ENCODE measurements around the gene DOCK8. TPM values are rescaled to one million over a fixed set of nuclear protein-coding genes. Genes with fewer than 3 reads are reported as not detected.

Gene DOCK8
- total RNA-seq, 2 experiments from 2014 or later = 59.0 to 145 TPM

- POLR2A ChIA-PET = interaction anchor here (0.6 to 0.7 kb wide), 2 partner anchors 11 to 828 kb away, joined by 4 to 5 read pairs; no protein-coding TSS in a partner anchor
- intact Hi-C loops (cut with micrococcal nuclease; ENCODE audit: unreplicated experiment) = no loop called here
- CTCF ChIA-PET (ENCODE audit: unreplicated experiment) = no interaction called here
Observed at GRCh38 chr9:248278-248961, 33.8 kb downstream of the DOCK8 start.

GRCh38 chr9:249025-249424 lies 34.4 kb downstream of the DOCK8 start:
- intact Hi-C loops (cut with micrococcal nuclease; ENCODE audit: unreplicated experiment) = no loop called here
- Histone ChIP-seq H3K9me3 (ENCODE audit: low read length) (no peaks in the 10 kb centered on the region), H3K79me2 (ENCODE audit: insufficient read depth, low read depth, low read length) (no peaks in the 10 kb centered on the region), H3K9me2 (ENCODE audit: insufficient read depth, low read length) (no peaks in the 10 kb centered on the region), H3K36me3 (ENCODE audit: insufficient read depth, low read length) (no peaks in the 10 kb centered on the region), H3K4me2 (ENCODE audit: low read length) (no peak overlapping the region), H2AFZ (ENCODE audit: low read length) (no peak overlapping the region), H3K4me3 (ENCODE audit: low read depth, low read length, poor library complexity, severe bottlenecking) (no peak overlapping the region), H3K4me1 (ENCODE audit: insufficient read depth, low read length, poor library complexity, severe bottlenecking) (no peaks in the 10 kb centered on the region), H4K20me1 (ENCODE audit: insufficient read depth, low read length) (no peaks in the 10 kb centered on the region), H3K27ac (ENCODE audit: low read depth, low read length, poor library complexity, severe bottlenecking) (no peak overlapping the region)
- no peak for TF ChIP-seq EZH2phosphoT487 (IDR thresholded peaks at IDR 0.05; ENCODE audit: borderline replicate concordance, low read depth, low read length)
- TF ChIP-seq, protein P1, sequence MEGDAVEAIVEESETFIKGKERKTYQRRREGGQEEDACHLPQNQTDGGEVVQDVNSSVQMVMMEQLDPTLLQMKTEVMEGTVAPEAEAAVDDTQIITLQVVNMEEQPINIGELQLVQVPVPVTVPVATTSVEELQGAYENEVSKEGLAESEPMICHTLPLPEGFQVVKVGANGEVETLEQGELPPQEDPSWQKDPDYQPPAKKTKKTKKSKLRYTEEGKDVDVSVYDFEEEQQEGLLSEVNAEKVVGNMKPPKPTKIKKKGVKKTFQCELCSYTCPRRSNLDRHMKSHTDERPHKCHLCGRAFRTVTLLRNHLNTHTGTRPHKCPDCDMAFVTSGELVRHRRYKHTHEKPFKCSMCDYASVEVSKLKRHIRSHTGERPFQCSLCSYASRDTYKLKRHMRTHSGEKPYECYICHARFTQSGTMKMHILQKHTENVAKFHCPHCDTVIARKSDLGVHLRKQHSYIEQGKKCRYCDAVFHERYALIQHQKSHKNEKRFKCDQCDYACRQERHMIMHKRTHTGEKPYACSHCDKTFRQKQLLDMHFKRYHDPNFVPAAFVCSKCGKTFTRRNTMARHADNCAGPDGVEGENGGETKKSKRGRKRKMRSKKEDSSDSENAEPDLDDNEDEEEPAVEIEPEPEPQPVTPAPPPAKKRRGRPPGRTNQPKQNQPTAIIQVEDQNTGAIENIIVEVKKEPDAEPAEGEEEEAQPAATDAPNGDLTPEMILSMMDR (conservative IDR thresholded peaks at IDR 0.05; ENCODE audit: low read length) = no peak
- no peak for DNase-seq (ENCODE audit: low spot score)
- CTCF ChIA-PET (ENCODE audit: unreplicated experiment) = no interaction called here
- POLR2A ChIA-PET = interaction anchor here (0.7 kb wide), 1 partner anchor 827 kb away, joined by 4 read pairs; no protein-coding TSS in a partner anchor
- BruUV-seq (replicated peaks) = no TSS peak

More at GRCh38 chr9:248278-248961, 33.8 kb downstream of the DOCK8 start:
- Histone ChIP-seq H4K20me1 (ENCODE audit: insufficient read depth, low read length) (no peaks in the 10 kb centered on the region), H2AFZ (ENCODE audit: low read length) (no peak overlapping the region), H3K9me3 (ENCODE audit: low read length) (no peaks in the 10 kb centered on the region), H3K27ac (ENCODE audit: low read depth, low read length, poor library complexity, severe bottlenecking) (no peak overlapping the region), H3K36me3 (ENCODE audit: insufficient read depth, low read length) (no peaks in the 10 kb centered on the region), H3K4me3 (ENCODE audit: low read depth, low read length, poor library complexity, severe bottlenecking) (no peak overlapping the region), H3K4me1 (ENCODE audit: insufficient read depth, low read length, poor library complexity, severe bottlenecking) (no peaks in the 10 kb centered on the region), H3K4me2 (ENCODE audit: low read length) (no peak overlapping the region), H3K79me2 (ENCODE audit: insufficient read depth, low read depth, low read length) (no peaks in the 10 kb centered on the region), H3K9me2 (ENCODE audit: insufficient read depth, low read length) (no peaks in the 10 kb centered on the region)
- TF ChIP-seq EZH2phosphoT487 (IDR thresholded peaks at IDR 0.05; ENCODE audit: borderline replicate concordance, low read depth, low read length) = no peak
- TF ChIP-seq, protein P1 (conservative IDR thresholded peaks at IDR 0.05; ENCODE audit: low read length) = no peak
- DNase-seq (ENCODE audit: low spot score) = no peak
- no TSS peak for BruUV-seq (replicated peaks)

GRCh38 chr9:250039-250438 lies 35.4 kb downstream of the DOCK8 start:
- H3K4me1 ChIP-seq (ENCODE audit: insufficient read depth, low read length, poor library complexity, severe bottlenecking) = no peaks in the 10 kb centered on the region
- no peaks in the 10 kb centered on the region for H3K9me3 ChIP-seq (ENCODE audit: low read length)
- no peak overlapping the region for H3K4me2 ChIP-seq (ENCODE audit: low read length)
- TF ChIP-seq EZH2phosphoT487 (IDR thresholded peaks at IDR 0.05; ENCODE audit: borderline replicate concordance, low read depth, low read length) = no peak
- H3K27ac ChIP-seq (ENCODE audit: low read depth, low read length, poor library complexity, severe bottlenecking) = no peak overlapping the region
- no peak for DNase-seq (ENCODE audit: low spot score)
- CTCF ChIA-PET (ENCODE audit: unreplicated experiment) = no interaction called here
- H3K79me2 ChIP-seq (ENCODE audit: insufficient read depth, low read depth, low read length) = no peaks in the 10 kb centered on the region
- POLR2A ChIA-PET = interaction anchor here (0.8 to 1.8 kb wide), 2 partner anchors 9 to 11 kb away, joined by 4 to 5 read pairs; no protein-coding TSS in a partner anchor
- intact Hi-C loops (cut with micrococcal nuclease; ENCODE audit: unreplicated experiment) = no loop called here
- no TSS peak for BruUV-seq (replicated peaks)
- H4K20me1 ChIP-seq (ENCODE audit: insufficient read depth, low read length) = no peaks in the 10 kb centered on the region
- no peak overlapping the region for H2AFZ ChIP-seq (ENCODE audit: low read length)
- H3K4me3 ChIP-seq (ENCODE audit: low read depth, low read length, poor library complexity, severe bottlenecking) = no peak overlapping the region
- H3K9me2 ChIP-seq (ENCODE audit: insufficient read depth, low read length) = no peaks in the 10 kb centered on the region
- H3K36me3 ChIP-seq (ENCODE audit: insufficient read depth, low read length) = no peaks in the 10 kb centered on the region
